ENCODE measurements around the gene PTPN7.
"Not testable (repeated sequence)": the region's sequence is repeated elsewhere in the genome, so short reads cannot be mapped to it uniquely, and the experiment has no call there.

PTPN7 gene

DNA sequence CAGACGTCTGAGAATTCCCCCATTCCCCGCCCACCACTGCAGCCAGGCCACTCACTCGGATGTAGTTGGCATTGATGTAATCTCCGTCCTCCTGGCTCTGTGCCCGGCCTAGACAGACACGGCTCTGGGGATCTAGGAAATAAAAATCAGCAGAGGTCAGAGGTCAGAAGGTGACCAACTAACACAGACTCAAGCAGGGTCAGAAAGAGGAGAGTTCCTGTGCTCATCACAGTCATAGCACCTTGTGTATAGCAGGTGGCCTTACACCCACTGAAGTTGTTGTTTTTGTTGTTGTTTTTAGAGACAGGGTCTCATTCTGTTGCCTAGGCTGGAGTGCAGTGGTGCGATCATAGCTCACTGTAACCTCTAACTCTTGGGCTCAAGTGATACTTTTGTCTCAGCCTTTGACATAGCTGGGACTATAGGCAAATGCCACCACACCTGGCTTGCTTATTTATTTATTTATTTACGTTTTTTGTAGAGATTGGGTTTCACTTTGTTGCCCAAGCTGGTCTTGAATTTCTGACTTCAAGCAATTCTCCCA lies 4.9 kb downstream of the PTPN7 start:
- Histone ChIP-seq H3K36me3 (ENCODE audit: insufficient read depth, low read length) (no peaks in the 10 kb centered on the region), H3K4me1 (ENCODE audit: insufficient read depth, low read length) (peaks cover 24% of the 10 kb centered on the region), H3K9me3 (ENCODE audit: control insufficient read depth, insufficient read depth, low read length) (no peaks in the 10 kb centered on the region), H3K9ac (ENCODE audit: low read depth, low read length) (no peak overlapping the region)

DNA sequence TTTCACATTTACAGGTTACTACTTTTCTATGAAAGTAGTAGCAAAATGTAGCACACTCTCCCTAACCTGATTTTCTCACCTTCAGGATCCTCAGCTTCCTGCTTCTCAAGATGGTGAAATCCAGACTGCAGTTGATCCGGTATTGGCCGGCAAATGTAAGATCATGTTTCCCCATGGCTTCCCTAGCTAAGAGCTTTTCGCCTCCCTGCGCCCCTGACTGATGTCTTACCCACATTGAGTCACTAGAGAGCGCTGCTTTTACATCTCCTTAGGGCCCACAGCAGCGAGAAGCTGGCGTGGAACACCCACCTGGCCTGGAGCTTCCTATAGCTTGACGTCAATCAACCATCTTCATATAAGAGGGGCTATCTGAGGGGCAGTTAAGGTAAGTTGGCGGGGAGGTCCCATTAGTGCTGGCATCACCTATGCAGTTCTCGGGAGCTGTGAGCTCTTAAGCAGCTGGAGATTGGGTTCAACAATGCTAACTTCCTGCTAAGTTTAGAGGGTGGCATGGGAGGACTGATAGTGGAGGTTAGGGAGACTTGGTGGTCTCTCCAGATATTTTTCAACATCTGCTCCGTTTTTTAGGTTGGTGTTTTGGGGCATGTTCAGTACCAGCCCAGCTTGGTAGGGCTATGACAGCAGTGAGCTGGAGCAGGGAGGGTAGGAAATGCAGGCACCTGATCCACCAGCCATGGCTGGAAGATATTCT lies 5.5 kb downstream of the PTPN7 start:
- Histone ChIP-seq H3K4me1 (ENCODE audit: insufficient read depth, low read length) (peaks cover 20% of the 10 kb centered on the region), H3K9ac (ENCODE audit: low read depth, low read length) (no peak overlapping the region), H3K36me3 (ENCODE audit: insufficient read depth, low read length) (no peaks in the 10 kb centered on the region), H3K9me3 (ENCODE audit: control insufficient read depth, insufficient read depth, low read length) (no peaks in the 10 kb centered on the region)

DNA sequence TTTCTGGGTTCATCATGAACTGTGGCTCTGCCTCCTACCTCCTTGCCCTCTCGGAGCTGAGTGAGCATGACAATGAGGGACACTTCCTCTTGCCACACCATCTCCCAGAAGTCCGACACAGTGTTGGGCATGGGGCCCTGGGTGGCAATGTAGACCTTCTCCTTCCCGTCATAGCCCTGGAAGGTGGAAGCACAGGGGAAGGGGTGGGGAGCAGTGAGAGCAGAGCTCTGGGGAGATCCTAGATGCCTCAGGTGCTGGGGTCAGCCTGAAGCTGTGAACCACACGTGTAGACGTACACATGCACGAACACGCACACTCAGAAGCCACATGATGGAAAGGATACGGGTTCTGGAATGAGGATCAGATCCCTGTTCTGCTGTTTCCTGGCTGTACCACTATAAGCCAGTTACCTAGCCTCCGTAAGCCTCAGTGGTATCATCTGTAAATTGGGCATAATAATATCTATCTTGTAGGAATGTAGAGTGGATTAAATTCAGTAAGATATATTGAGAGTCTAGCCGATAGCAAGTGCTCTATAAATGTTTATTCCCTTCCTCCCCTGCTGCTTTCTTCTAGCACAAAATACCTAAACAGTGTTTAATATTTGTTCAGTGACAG lies 6.1 kb downstream of the PTPN7 start:
- H3K9ac ChIP-seq (ENCODE audit: low read depth, low read length), result no peak overlapping the region
- no peaks in the 10 kb centered on the region for H3K36me3 ChIP-seq (ENCODE audit: insufficient read depth, low read length)
- no peaks in the 10 kb centered on the region for H3K9me3 ChIP-seq (ENCODE audit: control insufficient read depth, insufficient read depth, low read length)
- H3K4me1 ChIP-seq (ENCODE audit: insufficient read depth, low read length), result peaks cover 14% of the 10 kb centered on the region

DNA sequence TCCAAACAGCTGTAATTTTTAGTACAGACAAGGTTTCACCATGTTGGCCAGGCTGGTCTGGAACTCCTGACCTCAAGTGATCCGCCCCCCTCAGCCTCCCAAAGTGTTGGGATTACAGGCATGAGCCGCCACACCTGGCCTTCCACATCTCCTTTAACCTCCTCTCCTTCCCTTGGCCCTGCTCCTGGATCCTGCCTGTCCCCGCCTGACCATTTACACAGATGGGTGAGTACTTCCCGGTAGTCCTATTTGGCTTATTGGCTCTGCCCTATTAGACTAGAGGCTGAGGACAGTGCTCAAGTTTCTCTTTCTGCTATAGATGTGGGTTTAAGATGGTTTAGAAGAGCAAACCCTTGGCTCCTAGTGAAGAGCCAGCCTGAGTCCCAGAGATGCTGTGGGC lies 7.1 kb downstream of the PTPN7 start:
- H3K36me3 ChIP-seq (ENCODE audit: insufficient read depth, low read length), result no peaks in the 10 kb centered on the region
- H3K9me3 ChIP-seq (ENCODE audit: control insufficient read depth, insufficient read depth, low read length), result no peaks in the 10 kb centered on the region
- peaks cover 8% of the 10 kb centered on the region for H3K4me1 ChIP-seq (ENCODE audit: insufficient read depth, low read length)
- no peak overlapping the region for H3K9ac ChIP-seq (ENCODE audit: low read depth, low read length)

DNA sequence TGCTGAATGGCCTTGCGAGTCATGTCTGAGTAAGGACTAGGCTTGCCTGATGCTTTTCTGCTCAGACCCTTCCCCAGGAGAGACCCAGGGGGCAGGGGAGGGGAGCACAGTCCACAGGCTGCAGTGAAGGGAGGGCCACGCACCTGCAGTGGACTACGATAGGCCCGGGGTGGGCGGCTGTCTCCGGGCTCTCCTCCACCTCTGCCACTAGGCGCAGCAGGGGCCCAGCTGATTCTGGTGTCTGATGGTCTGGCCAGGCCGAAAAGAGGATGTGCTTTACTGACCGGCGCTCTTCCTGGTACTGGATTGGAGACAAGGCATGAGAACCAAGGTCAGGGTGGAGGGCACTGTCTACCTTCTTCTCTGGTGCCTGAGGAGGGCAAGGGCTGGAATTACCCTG lies 8.0 kb downstream of the PTPN7 start:
- H3K4me1 ChIP-seq (ENCODE audit: insufficient read depth, low read length), result peaks cover 8% of the 10 kb centered on the region
- H3K36me3 ChIP-seq (ENCODE audit: insufficient read depth, low read length), result no peaks in the 10 kb centered on the region
- no peaks in the 10 kb centered on the region for H3K9me3 ChIP-seq (ENCODE audit: control insufficient read depth, insufficient read depth, low read length)
- no peak overlapping the region for H3K9ac ChIP-seq (ENCODE audit: low read depth, low read length)

DNA sequence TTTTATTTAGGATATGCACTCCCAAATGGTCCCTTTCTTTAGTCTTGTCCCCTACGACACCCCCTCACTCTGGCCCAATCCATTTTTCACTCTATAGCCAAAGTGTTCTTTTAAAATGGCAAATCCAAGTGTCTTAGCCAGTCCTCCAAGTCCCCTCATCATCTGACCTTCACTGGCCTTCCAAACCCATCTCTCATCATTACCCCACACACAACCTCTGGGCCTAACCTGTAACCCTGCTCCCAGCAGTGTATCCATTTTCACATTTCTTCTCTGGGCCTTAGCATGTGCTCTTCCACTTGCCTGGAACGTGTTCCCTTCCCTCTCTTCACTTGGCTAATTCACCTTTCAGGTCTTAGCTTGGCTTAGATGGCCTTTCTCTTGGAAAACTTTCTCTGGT lies 9.4 kb downstream of the PTPN7 start:
- H3K4me1 ChIP-seq (ENCODE audit: insufficient read depth, low read length), result peaks cover 8% of the 10 kb centered on the region
- no peak overlapping the region for H3K9ac ChIP-seq (ENCODE audit: low read depth, low read length)
- no peaks in the 10 kb centered on the region for H3K9me3 ChIP-seq (ENCODE audit: control insufficient read depth, insufficient read depth, low read length)
- H3K36me3 ChIP-seq (ENCODE audit: insufficient read depth, low read length), result no peaks in the 10 kb centered on the region

DNA sequence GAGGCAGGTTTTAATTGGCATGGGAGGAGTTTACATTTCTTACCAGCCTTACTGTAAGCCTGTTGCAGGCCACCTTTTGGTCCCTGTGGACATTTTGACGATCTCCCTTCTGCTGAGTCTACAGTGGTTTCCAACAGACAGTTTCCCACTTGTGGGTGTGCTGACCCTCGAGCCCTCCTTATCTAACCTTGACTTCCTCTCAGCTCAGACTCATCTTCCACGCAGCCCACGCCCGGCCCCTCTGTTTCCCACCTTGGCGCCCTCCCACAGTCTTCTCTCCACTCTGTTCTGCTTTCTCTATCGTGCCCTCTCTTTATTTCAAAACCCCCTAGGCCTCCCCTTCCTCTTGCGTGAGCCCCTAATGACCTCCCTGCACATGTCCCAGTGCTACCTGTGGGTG lies 9.8 kb downstream of the PTPN7 start:
- no peaks in the 10 kb centered on the region for H3K9me3 ChIP-seq (ENCODE audit: control insufficient read depth, insufficient read depth, low read length)
- no peak overlapping the region for H3K9ac ChIP-seq (ENCODE audit: low read depth, low read length)
- peaks cover 8% of the 10 kb centered on the region for H3K4me1 ChIP-seq (ENCODE audit: insufficient read depth, low read length)
- H3K36me3 ChIP-seq (ENCODE audit: insufficient read depth, low read length), result no peaks in the 10 kb centered on the region

DNA sequence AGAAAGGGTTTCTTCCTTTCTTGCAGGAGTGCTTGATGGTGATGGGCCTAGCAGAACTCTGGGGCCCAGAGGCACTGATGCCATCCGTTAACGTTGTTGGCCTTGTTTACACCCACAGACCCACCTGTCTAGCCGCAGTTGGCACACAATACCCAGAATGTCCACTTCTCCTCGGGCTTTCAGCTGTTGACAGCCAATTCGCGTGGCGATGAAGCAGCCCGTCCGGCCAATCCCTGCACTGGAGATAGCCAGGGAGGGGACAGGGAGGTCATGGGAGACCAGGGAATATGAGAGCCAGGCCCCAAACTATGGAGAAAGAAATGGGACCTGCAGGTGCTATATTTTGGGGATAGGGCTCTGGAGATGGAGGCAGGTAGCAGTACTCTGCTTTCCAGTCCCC lies 10.2 kb downstream of the PTPN7 start:
- Histone ChIP-seq H3K36me3 (ENCODE audit: insufficient read depth, low read length) (no peaks in the 10 kb centered on the region), H3K9ac (ENCODE audit: low read depth, low read length) (no peak overlapping the region)

DNA sequence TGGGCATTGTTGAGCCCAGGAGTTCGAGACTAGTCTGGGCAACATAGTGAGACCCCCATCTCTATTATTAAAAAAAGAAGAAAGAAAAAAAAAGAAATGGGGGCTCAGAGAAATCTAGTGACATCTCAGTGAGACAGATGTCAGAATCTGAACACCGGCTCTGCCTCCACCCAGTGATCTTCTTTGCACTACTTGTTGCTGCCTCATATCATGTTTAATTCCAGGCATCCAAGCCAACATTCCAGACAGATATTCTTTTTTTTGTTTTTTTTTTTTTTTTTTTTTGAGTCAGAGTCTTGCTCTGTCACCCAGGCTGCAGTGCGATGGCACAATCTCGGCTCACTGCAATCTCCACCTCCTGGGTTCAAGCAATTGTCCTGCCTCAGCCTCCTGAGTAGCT lies 10.8 kb downstream of the PTPN7 start:
- H3K36me3 ChIP-seq (ENCODE audit: insufficient read depth, low read length), result no peaks in the 10 kb centered on the region
- H3K4me1 ChIP-seq (ENCODE audit: insufficient read depth, low read length), result peaks cover 7% of the 10 kb centered on the region; the same call in 1 of the 2 replicates
- no peak overlapping the region for H3K9ac ChIP-seq (ENCODE audit: low read depth, low read length)
- H3K9me3 ChIP-seq (ENCODE audit: control insufficient read depth, insufficient read depth, low read length), result no peaks in the 10 kb centered on the region

More for the DNA sequence above, 10.2 kb downstream of the PTPN7 start:
- no peaks in the 10 kb centered on the region for H3K9me3 ChIP-seq (ENCODE audit: control insufficient read depth, insufficient read depth, low read length)
- peaks cover 8% of the 10 kb centered on the region for H3K4me1 ChIP-seq (ENCODE audit: insufficient read depth, low read length)

DNA sequence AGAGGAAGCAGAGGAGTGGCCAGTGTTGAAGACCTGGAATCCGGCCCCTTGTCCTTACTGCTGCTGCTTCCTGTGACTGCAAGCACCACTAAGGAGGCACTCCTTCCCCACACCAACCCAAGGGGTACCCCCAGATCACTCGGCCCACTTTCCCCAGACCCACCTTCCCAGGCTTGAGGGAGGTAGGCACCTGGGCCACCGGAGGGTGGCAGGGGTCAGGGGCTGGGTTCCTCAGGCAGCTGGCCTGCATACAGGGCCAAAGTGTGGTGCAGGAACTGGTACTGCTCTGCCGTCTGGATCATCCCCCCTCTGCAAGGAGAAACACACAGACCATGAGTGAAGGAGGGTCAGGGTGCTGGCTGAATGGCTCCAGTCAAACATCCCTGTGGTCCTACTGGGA lies 12.0 kb downstream of the PTPN7 start:
- Histone ChIP-seq H3K9ac (ENCODE audit: low read depth, low read length) (no peak overlapping the region), H3K36me3 (ENCODE audit: insufficient read depth, low read length) (no peaks in the 10 kb centered on the region), H3K4me1 (ENCODE audit: insufficient read depth, low read length) (peaks cover 3% of the 10 kb centered on the region; the same call in 1 of the 2 replicates), H3K9me3 (ENCODE audit: control insufficient read depth, insufficient read depth, low read length) (no peaks in the 10 kb centered on the region)

DNA sequence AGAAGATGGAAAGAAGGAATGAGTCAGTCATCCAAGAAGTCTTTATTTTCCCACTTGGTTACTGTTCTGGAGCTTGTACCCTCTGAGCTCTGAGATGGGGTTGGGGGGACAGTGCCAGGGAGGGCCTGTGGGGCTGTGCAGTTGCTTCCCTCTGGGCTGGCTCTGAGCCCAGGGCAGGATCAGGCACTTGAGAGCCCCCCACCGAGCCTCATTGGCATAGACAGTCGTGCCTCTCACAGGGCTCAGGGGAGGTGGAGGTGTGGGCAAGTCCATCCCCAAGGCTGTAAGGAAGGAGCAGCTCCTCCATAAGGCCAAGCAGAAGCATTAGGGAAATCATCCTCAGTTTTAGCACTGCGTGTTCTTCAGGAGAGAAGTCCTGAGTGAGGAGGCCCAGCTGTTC lies 13.4 kb downstream of the PTPN7 start:
- H3K36me3 ChIP-seq (ENCODE audit: insufficient read depth, low read length), result no peaks in the 10 kb centered on the region
- no peaks in the 10 kb centered on the region for H3K9me3 ChIP-seq (ENCODE audit: control insufficient read depth, insufficient read depth, low read length)
- no peak overlapping the region for H3K9ac ChIP-seq (ENCODE audit: low read depth, low read length)
- no peaks in the 10 kb centered on the region for H3K4me1 ChIP-seq (ENCODE audit: insufficient read depth, low read length)

DNA sequence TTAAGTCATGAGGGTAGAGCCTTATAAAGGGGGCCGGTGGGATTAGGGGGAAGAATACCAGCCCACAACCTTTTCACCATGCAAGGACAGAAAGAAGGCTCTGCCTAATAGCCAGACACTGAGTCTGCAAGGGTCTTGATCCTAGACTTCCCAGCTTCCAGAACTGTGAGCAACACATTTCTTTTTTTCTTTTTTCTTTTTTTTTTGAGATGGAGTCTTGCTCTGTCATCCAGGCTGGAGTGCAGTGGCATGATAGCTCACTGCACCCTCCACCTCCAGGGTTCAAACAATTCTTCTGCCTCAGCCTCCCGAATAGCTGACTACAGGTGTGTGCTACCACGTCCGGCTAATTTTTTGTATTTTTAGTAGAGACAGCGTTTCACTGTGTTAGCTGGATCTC lies 14.1 kb downstream of the PTPN7 start:
- H3K9me3 ChIP-seq (ENCODE audit: control insufficient read depth, insufficient read depth, low read length), result no peaks in the 10 kb centered on the region
- H3K9ac ChIP-seq (ENCODE audit: low read depth, low read length), result no peak overlapping the region
- no peaks in the 10 kb centered on the region for H3K4me1 ChIP-seq (ENCODE audit: insufficient read depth, low read length)
- H3K36me3 ChIP-seq (ENCODE audit: insufficient read depth, low read length), result no peaks in the 10 kb centered on the region

DNA sequence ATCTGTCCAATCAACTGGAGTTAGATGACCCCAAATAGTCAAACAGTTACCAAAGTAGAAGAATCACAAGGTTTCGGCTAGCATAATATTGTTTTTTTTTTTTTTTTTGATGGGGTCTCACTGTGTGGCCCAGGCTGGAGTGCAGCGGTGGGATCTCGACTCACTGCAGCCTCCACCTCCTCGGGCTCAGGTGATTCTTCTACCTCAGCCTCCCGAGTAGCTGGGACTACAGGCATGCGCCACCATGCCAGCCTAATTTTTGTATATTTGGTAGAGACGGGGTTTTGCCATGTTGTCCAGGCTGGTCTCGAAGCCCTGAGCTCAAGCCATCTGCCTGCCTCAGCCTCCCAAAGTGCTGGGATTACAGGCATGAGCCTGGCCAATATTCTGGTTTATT lies 14.7 kb downstream of the PTPN7 start:
- H3K36me3 ChIP-seq (ENCODE audit: insufficient read depth, low read length); H3K9ac ChIP-seq (ENCODE audit: low read depth, low read length); H3K4me1 ChIP-seq (ENCODE audit: insufficient read depth, low read length); H3K9me3 ChIP-seq (ENCODE audit: control insufficient read depth, insufficient read depth, low read length): not testable (repeated sequence)

DNA sequence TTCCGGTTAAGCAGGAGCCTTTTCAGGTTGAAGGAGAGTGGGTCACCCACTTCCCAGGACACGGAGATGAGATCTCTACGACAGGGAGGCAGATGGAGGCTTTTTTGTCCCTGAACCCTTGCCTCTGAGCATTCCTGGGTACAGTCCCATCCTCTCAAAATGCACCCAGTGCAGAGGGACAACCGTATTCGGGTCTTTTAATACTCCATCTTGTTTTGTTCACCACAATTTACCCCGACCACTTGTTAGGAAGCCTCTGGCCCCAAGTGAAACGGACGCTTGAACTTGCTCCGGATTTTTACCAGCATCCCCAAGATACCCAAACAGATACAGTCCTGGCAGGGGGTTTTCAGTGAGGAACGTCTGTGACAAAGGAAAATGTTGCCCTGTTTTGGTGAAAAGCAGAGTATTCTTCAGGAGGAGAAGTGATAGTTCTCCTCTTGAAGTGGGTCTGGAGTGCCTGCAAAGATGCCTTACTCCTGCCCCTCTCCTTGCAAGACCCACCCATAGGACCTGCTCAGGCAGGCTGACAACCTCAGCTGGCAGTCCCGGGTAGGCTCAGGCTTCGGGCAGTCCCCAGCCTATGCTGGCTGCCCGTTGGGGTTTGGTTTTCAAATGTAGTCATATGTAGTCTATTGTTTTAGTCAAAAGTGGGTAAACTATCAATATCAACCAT lies 15.2 kb downstream of the PTPN7 start:
- Histone ChIP-seq H3K36me3 (ENCODE audit: insufficient read depth, low read length) (no peaks in the 10 kb centered on the region), H3K9ac (ENCODE audit: low read depth, low read length) (peak overlapping the region; percentile 88), H3K4me1 (ENCODE audit: insufficient read depth, low read length) (no peaks in the 10 kb centered on the region), H3K9me3 (ENCODE audit: control insufficient read depth, insufficient read depth, low read length) (no peaks in the 10 kb centered on the region)

All from ES-I3 (cell line).